ENCODE results near the gene PHYHD1. TPM values are rescaled to one million over a fixed set of nuclear protein-coding genes. Genes with fewer than 3 reads are reported as not detected.

The PHYHD1 gene
- total and polyA plus RNA-seq, 2 of the 13 experiments (the other 11 are each of a cell fraction or from before 2014, with no cell fraction given), result 10.6 to 25.3 TPM

DNA sequence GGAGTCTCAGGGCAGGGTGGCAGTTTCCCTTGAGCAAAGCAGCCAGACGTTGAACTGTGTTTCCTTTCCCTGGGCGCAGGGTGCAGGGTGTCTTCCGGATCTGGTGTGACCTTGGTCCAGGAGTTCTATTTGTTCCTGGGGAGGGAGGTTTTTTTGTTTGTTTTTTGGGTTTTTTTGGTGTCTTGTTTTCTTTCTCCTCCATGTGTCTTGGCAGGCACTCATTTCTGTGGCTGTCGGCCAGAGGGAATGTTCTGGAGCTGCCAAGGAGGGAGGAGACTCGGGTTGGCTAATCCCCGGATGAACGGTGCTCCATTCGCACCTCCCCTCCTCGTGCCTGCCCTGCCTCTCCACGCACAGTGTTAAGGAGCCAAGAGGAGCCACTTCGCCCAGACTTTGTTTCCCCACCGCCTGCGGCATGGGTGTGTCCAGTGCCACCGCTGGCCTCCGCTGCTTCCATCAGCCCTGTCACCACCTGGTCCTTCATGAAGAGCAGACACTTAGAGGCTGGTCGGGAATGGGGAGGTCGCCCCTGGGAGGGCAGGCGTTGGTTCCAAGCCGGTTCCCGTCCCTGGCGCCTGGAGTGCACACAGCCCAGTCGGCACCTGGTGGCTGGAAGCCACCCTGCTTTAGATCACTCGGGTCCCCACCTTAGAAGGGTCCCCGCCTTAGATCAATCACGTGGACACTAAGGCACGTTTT lies 3.5 kb upstream of the PHYHD1 start (continued):
- TF ChIP-seq, protein P1, sequence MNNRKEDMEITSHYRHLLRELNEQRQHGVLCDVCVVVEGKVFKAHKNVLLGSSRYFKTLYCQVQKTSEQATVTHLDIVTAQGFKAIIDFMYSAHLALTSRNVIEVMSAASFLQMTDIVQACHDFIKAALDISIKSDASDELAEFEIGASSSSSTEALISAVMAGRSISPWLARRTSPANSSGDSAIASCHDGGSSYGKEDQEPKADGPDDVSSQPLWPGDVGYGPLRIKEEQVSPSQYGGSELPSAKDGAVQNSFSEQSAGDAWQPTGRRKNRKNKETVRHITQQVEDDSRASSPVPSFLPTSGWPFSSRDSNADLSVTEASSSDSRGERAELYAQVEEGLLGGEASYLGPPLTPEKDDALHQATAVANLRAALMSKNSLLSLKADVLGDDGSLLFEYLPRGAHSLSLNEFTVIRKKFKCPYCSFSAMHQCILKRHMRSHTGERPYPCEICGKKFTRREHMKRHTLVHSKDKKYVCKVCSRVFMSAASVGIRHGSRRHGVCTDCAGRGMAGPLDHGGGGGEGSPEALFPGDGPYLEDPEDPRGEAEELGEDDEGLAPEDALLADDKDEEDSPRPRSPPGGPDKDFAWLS (CRISPR knock-in tag; IDR thresholded peaks at IDR 0.05; ENCODE audit: borderline replicate concordance), result no peak
- TF ChIP-seq HDAC1 (CRISPR knock-in tag; IDR thresholded peaks at IDR 0.05), result peak; percentile 45; the same call in 1 of the 2 replicates
- no peak for TF ChIP-seq KLF15 (CRISPR knock-in tag; IDR thresholded peaks at IDR 0.05; ENCODE audit: borderline replicate concordance)
- no peak for TF ChIP-seq ZNF34 (CRISPR knock-in tag; IDR thresholded peaks at IDR 0.05; ENCODE audit: borderline replicate concordance)
- TF ChIP-seq ZSCAN29 (CRISPR knock-in tag; conservative IDR thresholded peaks at IDR 0.05), result peak; percentile 87; the same call in 1 of the 2 replicates
- TF ChIP-seq, protein P2, sequence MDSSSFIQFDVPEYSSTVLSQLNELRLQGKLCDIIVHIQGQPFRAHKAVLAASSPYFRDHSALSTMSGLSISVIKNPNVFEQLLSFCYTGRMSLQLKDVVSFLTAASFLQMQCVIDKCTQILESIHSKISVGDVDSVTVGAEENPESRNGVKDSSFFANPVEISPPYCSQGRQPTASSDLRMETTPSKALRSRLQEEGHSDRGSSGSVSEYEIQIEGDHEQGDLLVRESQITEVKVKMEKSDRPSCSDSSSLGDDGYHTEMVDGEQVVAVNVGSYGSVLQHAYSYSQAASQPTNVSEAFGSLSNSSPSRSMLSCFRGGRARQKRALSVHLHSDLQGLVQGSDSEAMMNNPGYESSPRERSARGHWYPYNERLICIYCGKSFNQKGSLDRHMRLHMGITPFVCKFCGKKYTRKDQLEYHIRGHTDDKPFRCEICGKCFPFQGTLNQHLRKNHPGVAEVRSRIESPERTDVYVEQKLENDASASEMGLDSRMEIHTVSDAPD (CRISPR knock-in tag; IDR thresholded peaks at IDR 0.05), result peak; percentile 70; the same call in 1 of the 2 replicates
- peak; percentile 19 for TF ChIP-seq TEAD3 (CRISPR knock-in tag; optimal IDR thresholded peaks at IDR 0.05; ENCODE audit: borderline replicate concordance)
- peak; percentile 63; the same call in 1 of the 2 replicates for TF ChIP-seq ZNF441 (CRISPR knock-in tag; IDR thresholded peaks at IDR 0.05; ENCODE audit: borderline replicate concordance)
- TF ChIP-seq, protein P3, sequence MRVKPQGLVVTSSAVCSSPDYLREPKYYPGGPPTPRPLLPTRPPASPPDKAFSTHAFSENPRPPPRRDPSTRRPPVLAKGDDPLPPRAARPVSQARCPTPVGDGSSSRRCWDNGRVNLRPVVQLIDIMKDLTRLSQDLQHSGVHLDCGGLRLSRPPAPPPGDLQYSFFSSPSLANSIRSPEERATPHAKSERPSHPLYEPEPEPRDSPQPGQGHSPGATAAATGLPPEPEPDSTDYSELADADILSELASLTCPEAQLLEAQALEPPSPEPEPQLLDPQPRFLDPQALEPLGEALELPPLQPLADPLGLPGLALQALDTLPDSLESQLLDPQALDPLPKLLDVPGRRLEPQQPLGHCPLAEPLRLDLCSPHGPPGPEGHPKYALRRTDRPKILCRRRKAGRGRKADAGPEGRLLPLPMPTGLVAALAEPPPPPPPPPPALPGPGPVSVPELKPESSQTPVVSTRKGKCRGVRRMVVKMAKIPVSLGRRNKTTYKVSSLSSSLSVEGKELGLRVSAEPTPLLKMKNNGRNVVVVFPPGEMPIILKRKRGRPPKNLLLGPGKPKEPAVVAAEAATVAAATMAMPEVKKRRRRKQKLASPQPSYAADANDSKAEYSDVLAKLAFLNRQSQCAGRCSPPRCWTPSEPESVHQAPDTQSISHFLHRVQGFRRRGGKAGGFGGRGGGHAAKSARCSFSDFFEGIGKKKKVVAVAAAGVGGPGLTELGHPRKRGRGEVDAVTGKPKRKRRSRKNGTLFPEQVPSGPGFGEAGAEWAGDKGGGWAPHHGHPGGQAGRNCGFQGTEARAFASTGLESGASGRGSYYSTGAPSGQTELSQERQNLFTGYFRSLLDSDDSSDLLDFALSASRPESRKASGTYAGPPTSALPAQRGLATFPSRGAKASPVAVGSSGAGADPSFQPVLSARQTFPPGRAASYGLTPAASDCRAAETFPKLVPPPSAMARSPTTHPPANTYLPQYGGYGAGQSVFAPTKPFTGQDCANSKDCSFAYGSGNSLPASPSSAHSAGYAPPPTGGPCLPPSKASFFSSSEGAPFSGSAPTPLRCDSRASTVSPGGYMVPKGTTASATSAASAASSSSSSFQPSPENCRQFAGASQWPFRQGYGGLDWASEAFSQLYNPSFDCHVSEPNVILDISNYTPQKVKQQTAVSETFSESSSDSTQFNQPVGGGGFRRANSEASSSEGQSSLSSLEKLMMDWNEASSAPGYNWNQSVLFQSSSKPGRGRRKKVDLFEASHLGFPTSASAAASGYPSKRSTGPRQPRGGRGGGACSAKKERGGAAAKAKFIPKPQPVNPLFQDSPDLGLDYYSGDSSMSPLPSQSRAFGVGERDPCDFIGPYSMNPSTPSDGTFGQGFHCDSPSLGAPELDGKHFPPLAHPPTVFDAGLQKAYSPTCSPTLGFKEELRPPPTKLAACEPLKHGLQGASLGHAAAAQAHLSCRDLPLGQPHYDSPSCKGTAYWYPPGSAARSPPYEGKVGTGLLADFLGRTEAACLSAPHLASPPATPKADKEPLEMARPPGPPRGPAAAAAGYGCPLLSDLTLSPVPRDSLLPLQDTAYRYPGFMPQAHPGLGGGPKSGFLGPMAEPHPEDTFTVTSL (CRISPR knock-in tag; IDR thresholded peaks at IDR 0.05; ENCODE audit: borderline replicate concordance), result peak; percentile 64; the same call in 1 of the 2 replicates
- TF ChIP-seq MYC (CRISPR knock-in tag; IDR thresholded peaks at IDR 0.05; ENCODE audit: borderline replicate concordance), result peak; percentile 69
- TF ChIP-seq KDM1A (CRISPR knock-in tag; IDR thresholded peaks at IDR 0.05), result no peak
- TF ChIP-seq ZNF790 (CRISPR knock-in tag; IDR thresholded peaks at IDR 0.05; ENCODE audit: borderline replicate concordance), result 0 out of 2 replicates have a peak, but pooled peaks have one; percentile 36
- TF ChIP-seq, protein P4, sequence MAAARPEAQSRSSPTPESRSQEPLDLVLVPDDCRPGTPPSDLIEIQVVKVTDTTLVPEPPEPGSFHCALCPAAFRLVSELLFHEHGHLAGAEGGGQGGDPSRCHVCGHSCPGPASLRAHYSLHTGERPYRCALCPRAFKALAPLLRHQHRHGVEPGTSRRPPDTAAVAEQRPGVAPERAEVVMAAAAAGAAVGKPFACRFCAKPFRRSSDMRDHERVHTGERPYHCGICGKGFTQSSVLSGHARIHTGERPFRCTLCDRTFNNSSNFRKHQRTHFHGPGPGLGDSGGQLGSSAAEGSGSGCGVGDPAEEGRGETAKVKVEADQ (CRISPR knock-in tag; IDR thresholded peaks at IDR 0.05; ENCODE audit: borderline replicate concordance), result no peak
- TF ChIP-seq ZNF879 (CRISPR knock-in tag; IDR thresholded peaks at IDR 0.05), result 0 out of 2 replicates have a peak, but pooled peaks have one; percentile 81
- TF ChIP-seq ATF7-NPFF (CRISPR knock-in tag; IDR thresholded peaks at IDR 0.05; ENCODE audit: low read depth), result peak; percentile 78; the same call in 1 of the 2 replicates
- TF ChIP-seq, protein P5, sequence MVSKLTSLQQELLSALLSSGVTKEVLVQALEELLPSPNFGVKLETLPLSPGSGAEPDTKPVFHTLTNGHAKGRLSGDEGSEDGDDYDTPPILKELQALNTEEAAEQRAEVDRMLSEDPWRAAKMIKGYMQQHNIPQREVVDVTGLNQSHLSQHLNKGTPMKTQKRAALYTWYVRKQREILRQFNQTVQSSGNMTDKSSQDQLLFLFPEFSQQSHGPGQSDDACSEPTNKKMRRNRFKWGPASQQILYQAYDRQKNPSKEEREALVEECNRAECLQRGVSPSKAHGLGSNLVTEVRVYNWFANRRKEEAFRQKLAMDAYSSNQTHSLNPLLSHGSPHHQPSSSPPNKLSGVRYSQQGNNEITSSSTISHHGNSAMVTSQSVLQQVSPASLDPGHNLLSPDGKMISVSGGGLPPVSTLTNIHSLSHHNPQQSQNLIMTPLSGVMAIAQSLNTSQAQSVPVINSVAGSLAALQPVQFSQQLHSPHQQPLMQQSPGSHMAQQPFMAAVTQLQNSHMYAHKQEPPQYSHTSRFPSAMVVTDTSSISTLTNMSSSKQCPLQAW (CRISPR knock-in tag; IDR thresholded peaks at IDR 0.05), result peak; percentile 61; the same call in 1 of the 2 replicates
